SK-N-SH (cell line): ENCODE data around the gene MYO9B. TPM values are rescaled to one million over a fixed set of nuclear protein-coding genes. Genes with fewer than 3 reads are reported as not detected.

Source experiments
- CTCF ChIA-PET: fragments of 300-600, 350-600 bp; formaldehyde crosslinking; extraction: SDS; loops from one replicate; lab custom pipeline; 2021; lab: Yijun Ruan, JAX
- POLR2A ChIA-PET: fragments of 350-600 bp; sonication (Branson Sonifier 250); formaldehyde crosslinking; extraction: SDS; loops from one replicate; lab custom pipeline; 2020; ENCODE audit warnings: antibody characterized with exemption, inconsistent platforms; lab: Yijun Ruan, JAX
- DNase-seq: peaks from one replicate; pipeline ENCODE4 v3.0.0; 2012
- H2AFZ ChIP-seq: fragments of 200-600 bp; sonication (generic); 2 replicates; pipeline ENCODE4 v1.8.1; 2016; ENCODE audit warnings: antibody characterized with exemption, mild to moderate bottlenecking, low read depth
- H3F3A ChIP-seq: fragments of 200-600 bp; sonication (generic); replicated peaks from 2 replicates; pipeline ENCODE3; 2016; ENCODE audit warnings: antibody characterized with exemption, mild to moderate bottlenecking; ENCODE audit not compliant: insufficient read depth
- H3K27ac ChIP-seq, 2 experiments: fragments of 200-500 bp in 1 of 2; fragments of 200-600 bp in 1 of 2; sonication (Bioruptor generic) in 1 of 2; sonication (generic), shearing (Covaris generic) in 1 of 2; 2 replicates each; pipeline versions ENCODE4 v1.5.1 to v1.6.1; 2014 to 2016; ENCODE audit warnings: low read depth in 2 of 2, inconsistent platforms in 1 of 2, low read length in 1 of 2, mild to moderate bottlenecking in 1 of 2, mixed read lengths in 1 of 2
- H3K27me3 ChIP-seq: fragments of 200-600 bp; sonication (generic), shearing (Covaris generic); 2 replicates; pipeline ENCODE4 v1.6.1; 2016; ENCODE audit warnings: mixed run types; ENCODE audit not compliant: insufficient read depth
- H3K36me3 ChIP-seq, 2 experiments: fragments of 200-500 bp in 1 of 2; fragments of 200-600 bp in 1 of 2; sonication (Bioruptor generic) in 1 of 2; sonication (generic) in 1 of 2; replicated peaks in 1 of 2; 2 replicates each; pipeline versions ENCODE3 to v1.5.1; 2014 to 2016; ENCODE audit warnings: low read length in 1 of 2, mild to moderate bottlenecking in 1 of 2; ENCODE audit not compliant: insufficient read depth in 2 of 2, control insufficient read depth in 1 of 2
- H3K4me1 ChIP-seq, 2 experiments: fragments of 200-500 bp in 1 of 2; fragments of 200-600 bp in 1 of 2; sonication (Bioruptor generic) in 1 of 2; sonication (generic), shearing (Covaris generic) in 1 of 2; 2 replicates each; pipeline versions ENCODE4 v1.5.1 to v1.6.1; 2014 to 2016; ENCODE audit warnings: low read depth in 1 of 2, low read length in 1 of 2, mixed run types in 1 of 2; ENCODE audit not compliant: insufficient read depth in 2 of 2, control insufficient read depth in 1 of 2
- H3K4me2 ChIP-seq: fragments of 200-600 bp; sonication (generic), shearing (Covaris generic); 2 replicates; pipeline ENCODE4 v1.6.1; 2017; ENCODE audit warnings: mixed run types
- H3K4me3 ChIP-seq, 2 experiments: fragments of 200-500 bp in 1 of 2; fragments of 200-600 bp in 1 of 2; sonication (Bioruptor generic) in 1 of 2; sonication (generic), shearing (Covaris generic) in 1 of 2; 2 replicates each; pipeline versions ENCODE4 v1.5.1 to v1.8.1; 2014 to 2016; ENCODE audit warnings: low read depth in 2 of 2, inconsistent platforms in 1 of 2, low read length in 1 of 2, mild to moderate bottlenecking in 1 of 2, mixed read lengths in 1 of 2, moderate library complexity in 1 of 2
- H3K79me2 ChIP-seq: fragments of 200-600 bp; sonication (generic); 2 replicates; pipeline ENCODE4 v1.8.1; 2017; ENCODE audit warnings: mild to moderate bottlenecking; ENCODE audit not compliant: insufficient read depth
- H3K9ac ChIP-seq: fragments of 200-600 bp; sonication (generic); 2 replicates; pipeline ENCODE4 v1.6.1; 2017; ENCODE audit warnings: mixed run types
- H3K9me2 ChIP-seq: fragments of 200-600 bp; sonication (generic); 2 replicates; pipeline ENCODE4 v1.6.1; 2017; ENCODE audit warnings: mixed run types
- H3K9me3 ChIP-seq: fragments of 200-600 bp; sonication (generic); 2 replicates; pipeline ENCODE4 v1.6.1; 2017; ENCODE audit warnings: mixed run types, mild to moderate bottlenecking, moderate library complexity
- H4K20me1 ChIP-seq: fragments of 200-600 bp; sonication (generic); 2 replicates; pipeline ENCODE4 v1.6.1; 2017; ENCODE audit warnings: mild to moderate bottlenecking, mixed run types; ENCODE audit not compliant: insufficient read depth
- EZH2phosphoT487 ChIP-seq: fragments of 200-600 bp; sonication (generic); IDR thresholded peaks from 2 replicates; pipeline ENCODE4 v1.6.1; 2017; ENCODE audit warnings: low read depth, mixed run types, mild to moderate bottlenecking, antibody characterized with exemption, moderate library complexity, borderline replicate concordance
- FOXJ3 ChIP-seq: sonication (generic); formaldehyde crosslinking; IDR thresholded peaks from 2 replicates; pipeline ENCODE4 v1.5.1; 2020; ENCODE audit warnings: mild to moderate bottlenecking, missing genetic modification reagents
- JUND ChIP-seq: IDR thresholded peaks from 2 replicates; pipeline ENCODE4 v1.4.0; 2012
- MXI1 ChIP-seq: IDR thresholded peaks from 2 replicates; pipeline ENCODE4 v1.6.1; 2012; ENCODE audit warnings: mild to moderate bottlenecking, low read depth, low read length, improper control_type of control experiment
- NFIC ChIP-seq: IDR thresholded peaks from 2 replicates; pipeline ENCODE4 v1.4.0; 2012; ENCODE audit warnings: borderline replicate concordance
- NRF1 ChIP-seq: IDR thresholded peaks from 2 replicates; pipeline ENCODE4 v1.6.1; 2012; ENCODE audit warnings: low read depth, mild to moderate bottlenecking, low read length
- RCOR1 ChIP-seq: fragments of 150-350 bp; IDR thresholded peaks from 2 replicates; pipeline ENCODE4 v1.6.1; 2017; ENCODE audit warnings: antibody characterized with exemption, low read length
- WGBS: methylation state at CpG from one replicate; pipeline ENCODE4 v1.1.6; 2017; ENCODE audit warnings: low lambda C conversion rate; 5-methylcytosine and 5-hydroxymethylcytosine counted together
- polyA plus RNA-seq, 3 experiments: library from polyadenylated mRNA; depleted of rRNA; stranded (reverse); fragments of >200 nt; gene quantifications; 2 replicates each; pipeline ENCODE4 v1.2.3, GENCODE V29; 2012
- TF ChIP-seq, protein P1 (sequence below): fragments of 150-350 bp; IDR thresholded peaks from 2 replicates; pipeline ENCODE4 v1.6.1; 2016; ENCODE audit warnings: mild to moderate bottlenecking, low read depth, low read length
- TF ChIP-seq, protein P2 (sequence below): IDR thresholded peaks from 2 replicates; pipeline ENCODE4; 2012
- TF ChIP-seq, protein P3 (sequence below): IDR thresholded peaks from 2 replicates; pipeline ENCODE4 v1.6.1; 2012; ENCODE audit warnings: mild to moderate bottlenecking, low read depth, low read length, moderate library complexity
- TF ChIP-seq, protein P4 (sequence below): IDR thresholded peaks from 2 replicates; pipeline ENCODE4 v1.4.0; 2012; ENCODE audit warnings: low read depth, borderline replicate concordance

Gene MYO9B
- polyA plus RNA-seq, 1 of the 3 experiments (the other 2 are of a cell fraction), result 37.6 TPM

DNA sequence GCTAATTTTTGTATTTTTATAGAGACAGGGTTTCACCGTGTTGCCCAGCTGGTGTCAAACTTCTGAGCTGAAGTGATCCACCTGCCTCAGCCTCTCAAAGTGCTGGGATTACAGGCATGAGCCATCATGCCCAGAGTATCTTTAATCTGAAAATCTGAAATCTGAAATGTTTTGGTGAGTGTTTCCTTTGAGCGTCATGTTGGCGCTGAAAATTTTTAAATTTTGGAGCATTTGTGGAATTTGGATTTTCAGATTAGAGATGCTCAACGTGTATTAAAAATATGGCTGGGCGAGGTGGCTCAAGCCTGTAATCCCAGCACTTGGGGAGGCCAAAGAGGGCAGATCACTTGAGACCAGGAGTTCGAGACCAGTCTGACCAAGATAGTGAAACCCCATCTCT is 43.8 kb upstream of the MYO9B start:
- Histone ChIP-seq H3K4me3 (no peak overlapping the region), H3K4me2 (no peak overlapping the region), H3K4me1 (no peaks in the 10 kb centered on the region), H3F3A (no peaks in the 10 kb centered on the region), H3K36me3 (no peaks in the 10 kb centered on the region), H4K20me1 (no peaks in the 10 kb centered on the region), H3K9me2 (no peaks in the 10 kb centered on the region), H3K27me3 (peaks cover 18% of the 10 kb centered on the region), H3K9ac (no peak overlapping the region), H3K27ac (no peak overlapping the region), H3K9me3 (no peaks in the 10 kb centered on the region), H3K79me2 (no peaks in the 10 kb centered on the region), H2AFZ (no peak overlapping the region)
- TF ChIP-seq MXI1 (no peak), FOXJ3 (CRISPR knock-in tag) (no peak), EZH2phosphoT487 (no peak), JUND (no peak), RCOR1 (no peak), NFIC (no peak), NRF1 (no peak)
- TF ChIP-seq, protein P1, sequence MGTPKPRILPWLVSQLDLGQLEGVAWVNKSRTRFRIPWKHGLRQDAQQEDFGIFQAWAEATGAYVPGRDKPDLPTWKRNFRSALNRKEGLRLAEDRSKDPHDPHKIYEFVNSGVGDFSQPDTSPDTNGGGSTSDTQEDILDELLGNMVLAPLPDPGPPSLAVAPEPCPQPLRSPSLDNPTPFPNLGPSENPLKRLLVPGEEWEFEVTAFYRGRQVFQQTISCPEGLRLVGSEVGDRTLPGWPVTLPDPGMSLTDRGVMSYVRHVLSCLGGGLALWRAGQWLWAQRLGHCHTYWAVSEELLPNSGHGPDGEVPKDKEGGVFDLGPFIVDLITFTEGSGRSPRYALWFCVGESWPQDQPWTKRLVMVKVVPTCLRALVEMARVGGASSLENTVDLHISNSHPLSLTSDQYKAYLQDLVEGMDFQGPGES, result no peak
- TF ChIP-seq, protein P2, sequence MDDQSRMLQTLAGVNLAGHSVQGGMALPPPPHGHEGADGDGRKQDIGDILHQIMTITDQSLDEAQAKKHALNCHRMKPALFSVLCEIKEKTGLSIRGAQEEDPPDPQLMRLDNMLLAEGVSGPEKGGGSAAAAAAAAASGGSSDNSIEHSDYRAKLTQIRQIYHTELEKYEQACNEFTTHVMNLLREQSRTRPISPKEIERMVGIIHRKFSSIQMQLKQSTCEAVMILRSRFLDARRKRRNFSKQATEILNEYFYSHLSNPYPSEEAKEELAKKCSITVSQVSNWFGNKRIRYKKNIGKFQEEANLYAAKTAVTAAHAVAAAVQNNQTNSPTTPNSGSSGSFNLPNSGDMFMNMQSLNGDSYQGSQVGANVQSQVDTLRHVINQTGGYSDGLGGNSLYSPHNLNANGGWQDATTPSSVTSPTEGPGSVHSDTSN, result no peak
- TF ChIP-seq, protein P3, sequence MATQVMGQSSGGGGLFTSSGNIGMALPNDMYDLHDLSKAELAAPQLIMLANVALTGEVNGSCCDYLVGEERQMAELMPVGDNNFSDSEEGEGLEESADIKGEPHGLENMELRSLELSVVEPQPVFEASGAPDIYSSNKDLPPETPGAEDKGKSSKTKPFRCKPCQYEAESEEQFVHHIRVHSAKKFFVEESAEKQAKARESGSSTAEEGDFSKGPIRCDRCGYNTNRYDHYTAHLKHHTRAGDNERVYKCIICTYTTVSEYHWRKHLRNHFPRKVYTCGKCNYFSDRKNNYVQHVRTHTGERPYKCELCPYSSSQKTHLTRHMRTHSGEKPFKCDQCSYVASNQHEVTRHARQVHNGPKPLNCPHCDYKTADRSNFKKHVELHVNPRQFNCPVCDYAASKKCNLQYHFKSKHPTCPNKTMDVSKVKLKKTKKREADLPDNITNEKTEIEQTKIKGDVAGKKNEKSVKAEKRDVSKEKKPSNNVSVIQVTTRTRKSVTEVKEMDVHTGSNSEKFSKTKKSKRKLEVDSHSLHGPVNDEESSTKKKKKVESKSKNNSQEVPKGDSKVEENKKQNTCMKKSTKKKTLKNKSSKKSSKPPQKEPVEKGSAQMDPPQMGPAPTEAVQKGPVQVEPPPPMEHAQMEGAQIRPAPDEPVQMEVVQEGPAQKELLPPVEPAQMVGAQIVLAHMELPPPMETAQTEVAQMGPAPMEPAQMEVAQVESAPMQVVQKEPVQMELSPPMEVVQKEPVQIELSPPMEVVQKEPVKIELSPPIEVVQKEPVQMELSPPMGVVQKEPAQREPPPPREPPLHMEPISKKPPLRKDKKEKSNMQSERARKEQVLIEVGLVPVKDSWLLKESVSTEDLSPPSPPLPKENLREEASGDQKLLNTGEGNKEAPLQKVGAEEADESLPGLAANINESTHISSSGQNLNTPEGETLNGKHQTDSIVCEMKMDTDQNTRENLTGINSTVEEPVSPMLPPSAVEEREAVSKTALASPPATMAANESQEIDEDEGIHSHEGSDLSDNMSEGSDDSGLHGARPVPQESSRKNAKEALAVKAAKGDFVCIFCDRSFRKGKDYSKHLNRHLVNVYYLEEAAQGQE, result no peak
- TF ChIP-seq, protein P4, sequence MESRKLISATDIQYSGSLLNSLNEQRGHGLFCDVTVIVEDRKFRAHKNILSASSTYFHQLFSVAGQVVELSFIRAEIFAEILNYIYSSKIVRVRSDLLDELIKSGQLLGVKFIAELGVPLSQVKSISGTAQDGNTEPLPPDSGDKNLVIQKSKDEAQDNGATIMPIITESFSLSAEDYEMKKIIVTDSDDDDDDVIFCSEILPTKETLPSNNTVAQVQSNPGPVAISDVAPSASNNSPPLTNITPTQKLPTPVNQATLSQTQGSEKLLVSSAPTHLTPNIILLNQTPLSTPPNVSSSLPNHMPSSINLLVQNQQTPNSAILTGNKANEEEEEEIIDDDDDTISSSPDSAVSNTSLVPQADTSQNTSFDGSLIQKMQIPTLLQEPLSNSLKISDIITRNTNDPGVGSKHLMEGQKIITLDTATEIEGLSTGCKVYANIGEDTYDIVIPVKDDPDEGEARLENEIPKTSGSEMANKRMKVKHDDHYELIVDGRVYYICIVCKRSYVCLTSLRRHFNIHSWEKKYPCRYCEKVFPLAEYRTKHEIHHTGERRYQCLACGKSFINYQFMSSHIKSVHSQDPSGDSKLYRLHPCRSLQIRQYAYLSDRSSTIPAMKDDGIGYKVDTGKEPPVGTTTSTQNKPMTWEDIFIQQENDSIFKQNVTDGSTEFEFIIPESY, result no peak
- DNase-seq, result no peak
- WGBS, result 44% methylated on average over 6 of the region's 6 CpGs
- POLR2A ChIA-PET, result no interaction called here
- CTCF ChIA-PET, result no interaction called here
